HG03280 (cell line): ENCODE results near the gene TBC1D22B.

Experiments used
- ATAC-seq: cut with Tn5 transposase; IDR thresholded peaks from one replicate; pipeline ENCODE4 v1.9.1; 2021; ENCODE audit warnings: mild to moderate bottlenecking, moderate library complexity; ENCODE audit not compliant: unreplicated experiment

Gene TBC1D22B

GRCh38 chr6:37353761-37354525, 96.4 kb downstream of the TBC1D22B start, which contains the start of gene RNF8:
Gene RNF8 (plus strand): TSS chr6:37353983. CDS start chr6:37354165, 182 bp downstream.
- ATAC-seq: peak; percentile 94

DNA sequence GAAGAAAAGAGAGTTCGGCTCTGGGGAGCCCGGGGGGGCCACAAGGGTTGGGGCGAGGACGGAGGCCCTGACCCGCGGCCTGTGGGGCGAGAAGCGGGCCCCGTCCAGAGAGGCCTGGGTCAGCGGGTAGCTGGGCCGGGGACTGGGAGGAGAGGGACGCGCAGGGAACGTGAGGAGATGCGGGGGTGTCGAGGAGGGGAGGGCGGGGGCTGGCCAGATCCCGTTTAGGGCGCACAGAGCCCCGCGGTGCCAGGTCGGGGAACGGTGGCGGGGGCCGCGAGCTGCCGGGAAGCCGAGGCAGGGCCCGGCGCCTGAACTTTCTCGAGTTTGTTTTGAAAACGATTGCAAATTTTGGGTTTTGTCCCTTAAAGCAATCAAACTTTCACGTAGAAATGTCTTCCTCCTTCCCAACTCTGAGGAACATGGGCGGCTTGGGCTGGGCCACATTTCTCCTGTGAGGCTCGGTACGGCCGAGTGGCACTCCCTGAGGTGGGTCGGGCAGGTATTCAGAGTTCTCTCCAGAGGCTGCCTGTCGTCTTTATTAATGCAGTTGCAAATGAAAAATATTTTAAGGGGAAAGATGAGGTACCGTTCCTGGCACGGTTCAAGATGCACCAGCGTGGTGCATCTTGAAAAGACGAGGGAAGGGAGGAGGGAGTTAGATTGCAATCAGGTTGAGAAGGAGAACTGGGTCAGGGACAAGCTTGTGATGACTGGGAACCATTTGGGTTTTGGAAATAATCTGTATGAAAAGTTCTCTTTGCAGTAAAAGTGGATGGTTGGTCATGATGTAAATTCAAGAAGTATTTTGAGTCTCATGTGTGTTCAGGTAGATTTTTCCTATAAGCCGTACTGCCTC, 97.2 kb downstream of the TBC1D22B start:
- no peak for ATAC-seq

GRCh38 chr6:37357288-37357687, 99.7 kb downstream of the TBC1D22B start:
- ATAC-seq: no peak

- ATAC-seq: no peak
Measured at GRCh38 chr6:37357860-37358259, 100.3 kb downstream of the TBC1D22B start.

- ATAC-seq: no peak
Measured at GRCh38 chr6:37359039-37359438, 101.5 kb downstream of the TBC1D22B start.

- no peak for ATAC-seq
Measured at GRCh38 chr6:37362101-37362828, 104.7 kb downstream of the TBC1D22B start.

DNA sequence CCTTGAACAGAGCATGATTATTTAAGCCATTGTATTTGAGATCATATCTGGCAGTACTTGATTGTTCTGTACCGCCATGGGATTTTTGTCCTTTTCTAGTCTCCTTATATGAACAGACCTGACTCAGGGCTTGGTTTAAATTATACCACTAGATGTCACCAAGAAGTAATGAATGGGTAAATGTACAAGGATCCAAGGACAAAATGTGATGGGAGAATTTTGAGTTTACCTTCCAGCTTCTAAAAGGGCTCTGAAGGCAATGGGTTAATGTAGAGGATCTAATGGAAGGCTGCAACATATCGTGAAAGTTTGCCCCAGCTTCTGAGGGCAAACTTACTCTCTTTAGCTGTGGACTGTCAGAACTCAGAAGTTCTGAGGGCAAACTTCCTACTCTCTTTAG, 108.2 kb downstream of the TBC1D22B start:
- no peak for ATAC-seq

- ATAC-seq: no peak
Measured at GRCh38 chr6:37366910-37367309, 109.3 kb downstream of the TBC1D22B start.

- no peak for ATAC-seq
Measured at GRCh38 chr6:37368961-37369320, 111.4 kb downstream of the TBC1D22B start.

DNA sequence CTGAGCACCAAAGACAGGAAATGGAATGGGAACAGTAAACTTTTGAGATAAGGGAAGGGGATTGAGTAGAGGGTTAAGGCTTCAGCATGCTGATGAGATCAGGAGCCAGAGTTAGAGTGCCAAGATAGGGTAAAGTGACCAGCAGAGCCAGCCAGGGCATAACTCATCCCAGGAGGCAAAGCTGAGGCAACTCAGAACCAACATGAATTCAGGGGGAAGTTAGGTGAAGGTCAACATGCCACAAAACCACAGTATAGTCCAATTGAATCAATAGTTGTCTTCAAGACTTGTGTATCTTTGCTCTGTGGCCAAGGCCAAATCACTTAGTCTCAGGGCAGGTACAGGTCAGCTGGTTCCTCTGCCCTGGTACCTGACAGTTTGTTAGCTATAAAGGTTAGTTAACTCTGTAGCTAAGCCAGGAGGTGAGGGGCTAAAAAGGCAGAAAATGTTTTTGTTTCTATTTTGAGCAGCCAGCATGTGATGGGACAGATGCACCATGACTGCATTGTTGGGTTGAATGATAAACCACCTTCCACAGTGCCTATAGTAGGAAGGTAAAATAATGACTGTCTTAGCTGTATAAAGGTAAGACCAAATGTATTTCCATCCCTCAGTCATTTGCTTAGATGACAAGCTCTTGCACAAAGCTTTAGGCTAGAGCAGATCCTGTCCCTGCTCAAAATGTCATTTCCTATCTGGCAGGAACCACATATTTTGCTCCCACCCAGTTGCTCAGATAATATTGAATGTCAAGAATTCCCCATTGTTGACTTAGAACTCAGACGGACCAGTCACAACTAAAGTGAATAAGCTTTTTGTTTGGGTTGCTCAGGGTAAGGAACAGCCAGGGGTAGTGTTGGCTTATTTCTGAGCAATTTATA, 112.0 kb downstream of the TBC1D22B start:
- ATAC-seq: no peak

DNA sequence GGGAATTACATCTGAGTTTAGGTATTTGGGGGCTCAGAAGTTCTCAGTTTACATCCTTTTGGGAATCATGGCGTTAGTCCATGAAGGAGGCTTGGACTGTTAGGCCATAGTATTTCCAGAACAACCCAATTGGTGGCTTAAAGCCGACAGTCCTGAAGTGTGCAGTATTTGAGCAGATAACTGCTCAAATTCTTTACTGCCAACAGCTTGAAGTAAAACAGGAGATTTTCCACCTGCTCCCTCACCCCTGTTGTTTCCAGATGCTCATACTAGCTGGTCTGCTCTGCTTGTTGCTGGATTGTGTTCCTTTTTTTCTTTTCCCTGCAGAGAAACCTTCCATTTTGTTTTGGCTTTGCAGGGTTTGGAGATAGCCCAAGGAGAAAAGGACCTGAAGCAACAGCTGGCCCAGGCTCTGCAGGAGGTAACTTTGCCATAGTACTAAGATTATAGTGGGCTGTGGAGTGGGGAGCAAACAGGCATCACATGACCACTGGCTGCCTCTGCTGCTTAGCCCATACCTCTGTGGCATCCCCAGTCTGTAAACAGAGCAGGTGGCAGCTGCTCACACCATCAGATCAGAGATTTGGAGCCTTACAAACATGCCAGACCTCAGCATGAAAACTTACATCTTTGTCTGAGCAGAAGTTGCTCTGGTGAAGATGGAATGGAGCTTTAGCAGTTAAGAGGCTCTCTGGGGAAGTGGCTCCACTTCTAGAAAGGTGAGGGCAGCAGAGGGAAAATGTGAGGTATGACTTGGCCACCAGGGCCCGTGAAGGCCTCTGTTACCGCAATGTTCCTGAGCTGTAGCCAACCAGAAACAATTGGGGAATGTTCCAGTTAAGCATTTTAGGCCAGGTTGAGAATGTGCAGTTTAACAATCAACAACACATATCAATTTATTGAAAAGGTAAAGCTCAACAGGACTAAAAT, 113.8 kb downstream of the TBC1D22B start:
- no peak for ATAC-seq

GRCh38 chr6:37372116-37372515, 114.5 kb downstream of the TBC1D22B start:
- ATAC-seq: no peak

GRCh38 chr6:37373822-37374471, 116.4 kb downstream of the TBC1D22B start:
- no peak for ATAC-seq

DNA sequence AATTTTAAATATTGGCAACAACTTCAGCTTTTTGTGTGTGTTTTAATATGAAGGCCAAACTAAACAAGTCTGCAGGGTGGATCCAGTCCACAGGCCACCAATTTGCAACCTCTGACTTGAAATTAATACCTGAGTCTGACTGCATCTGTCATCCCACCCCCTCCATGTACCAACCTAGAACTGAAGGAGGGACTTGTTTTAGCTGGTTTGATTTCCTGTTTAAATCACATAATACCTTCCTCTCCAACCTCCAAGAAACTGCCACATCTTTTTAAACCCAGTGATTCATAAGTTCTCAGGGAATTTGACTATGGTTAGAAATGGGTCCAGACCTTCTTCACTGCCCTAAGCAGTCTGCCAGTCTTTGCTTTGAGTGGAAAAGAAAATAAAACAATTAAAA, 117.8 kb downstream of the TBC1D22B start:
- ATAC-seq: no peak

DNA sequence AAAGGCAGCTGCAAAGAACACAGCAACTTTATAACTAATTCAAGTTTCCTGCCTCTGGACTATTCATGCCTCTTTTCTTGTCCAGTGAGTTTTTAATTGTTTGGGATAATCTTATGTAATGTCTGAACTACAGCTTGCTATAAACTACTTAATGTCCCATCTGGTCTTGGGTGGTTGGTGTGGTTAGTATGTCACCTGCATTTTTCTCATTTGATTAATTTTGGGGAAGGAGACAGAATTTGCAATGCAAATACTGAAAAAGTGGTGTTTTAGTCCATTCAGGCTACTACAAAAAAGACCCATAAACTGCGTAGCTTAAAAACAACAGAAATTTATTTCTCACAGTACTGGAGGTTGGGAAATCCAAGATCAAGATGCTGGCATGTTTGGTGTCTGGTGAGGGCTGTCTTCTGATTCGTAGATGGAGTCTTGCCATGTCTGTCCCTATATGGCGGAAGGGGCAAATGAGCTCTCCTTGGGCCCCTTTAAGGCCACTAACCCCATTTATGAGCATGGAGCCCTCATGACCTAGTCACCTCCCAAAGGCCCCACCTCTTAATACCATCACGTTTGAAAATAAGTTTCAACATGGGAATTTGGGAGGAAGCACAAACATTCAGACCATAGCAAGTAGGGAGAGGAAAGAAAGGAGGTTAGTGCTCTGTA, 118.6 kb downstream of the TBC1D22B start:
- ATAC-seq: no peak

GRCh38 chr6:37381579-37381978, 124.0 kb downstream of the TBC1D22B start:
- ATAC-seq: peak; percentile 54
